LNCAP (cell line): ENCODE measurements around the gene USP7.

ENCODE experiments used
- CTCF ChIP-seq: fragments of 450-650 bp; IDR thresholded peaks from 2 replicates; pipeline ENCODE4 v1.5.1; 2017; ENCODE audit warnings: mild to moderate bottlenecking

The USP7 gene

GRCh38 chr16:8893426-8893825, 70.3 kb downstream of the USP7 start:
- TF ChIP-seq CTCF, result no peak

- no peak for TF ChIP-seq CTCF
Measured at GRCh38 chr16:8892101-8892575, 71.6 kb downstream of the USP7 start.

GRCh38 chr16:8890549-8890921, 73.2 kb downstream of the USP7 start:
- no peak for TF ChIP-seq CTCF

- no peak for TF ChIP-seq CTCF
Measured at GRCh38 chr16:8889893-8890548, 73.7 kb downstream of the USP7 start.

GRCh38 chr16:8888951-8889892, 74.5 kb downstream of the USP7 start:
- TF ChIP-seq CTCF, result no peak

- no peak for TF ChIP-seq CTCF
Measured at GRCh38 chr16:8887952-8888560, 75.7 kb downstream of the USP7 start.

- TF ChIP-seq CTCF, result no peak
Measured at GRCh38 chr16:8887431-8887765, 76.3 kb downstream of the USP7 start.
